IMR-90 (cell line): ENCODE measurements around the gene CEBPA. TPM values are rescaled to one million over a fixed set of nuclear protein-coding genes. Genes with fewer than 3 reads are reported as not detected.

Source experiments
- ATAC-seq: fragments of 200-7000 bp; cut with Tn5 transposase; 2 replicates; pipeline ENCODE4 v1.9.1; 2020; ENCODE audit warnings: low read depth, mild to moderate bottlenecking, moderate library complexity
- BruUV-seq: library from RNA; stranded (reverse); fragments of 400-500 nt; replicated peaks from 2 replicates; lab custom pipeline; 2021; lab: Mats Ljungman, UMichigan
- CTCF ChIA-PET: fragments of 300-600 bp; formaldehyde crosslinking; extraction: SDS; loops from one replicate; lab custom pipeline; 2021; ENCODE audit warnings: antibody characterized with exemption; lab: Yijun Ruan, JAX
- POLR2A ChIA-PET: fragments of 300-600 bp; sonication (Branson Sonifier 250); formaldehyde crosslinking; loops from one replicate; lab custom pipeline; 2022; ENCODE audit warnings: antibody characterized with exemption; ENCODE audit not compliant: unreplicated experiment; lab: Charles Lee
- DNase-seq: peaks from one replicate; pipeline ENCODE4 v3.0.0; 2013
- H2AFZ ChIP-seq: replicated peaks from 2 replicates; pipeline ENCODE3; 2013; ENCODE audit warnings: low read length, mild to moderate bottlenecking; ENCODE audit not compliant: poor library complexity
- H2AK5ac ChIP-seq: 2 replicates; pipeline ENCODE4 v1.6.1; 2013; ENCODE audit warnings: low read depth, low read length, inconsistent platforms
- H2AK9ac ChIP-seq: replicated peaks from 2 replicates; pipeline ENCODE3; 2013; ENCODE audit warnings: mild to moderate bottlenecking, low read depth, low read length, moderate library complexity; ENCODE audit not compliant: poor library complexity
- H2BK120ac ChIP-seq: 2 replicates; pipeline ENCODE4 v1.6.1; 2013; ENCODE audit warnings: low read depth, low read length, inconsistent platforms
- H2BK15ac ChIP-seq: 3 replicates; pipeline ENCODE4 v1.6.1; 2013; ENCODE audit warnings: low read depth, low read length, inconsistent platforms
- H2BK20ac ChIP-seq: 2 replicates; pipeline ENCODE4 v1.6.1; 2013; ENCODE audit warnings: low read depth, mild to moderate bottlenecking, inconsistent platforms, low read length, moderate library complexity
- H2BK5ac ChIP-seq: 2 replicates; pipeline ENCODE4 v1.6.1; 2013; ENCODE audit warnings: mild to moderate bottlenecking, low read depth, low read length, inconsistent platforms; ENCODE audit not compliant: poor library complexity, severe bottlenecking
- H3K14ac ChIP-seq: replicated peaks from 2 replicates; pipeline ENCODE4 v1.6.1; 2013; ENCODE audit warnings: low read depth, low read length, inconsistent platforms
- H3K18ac ChIP-seq: 2 replicates; pipeline ENCODE4 v1.6.1; 2013; ENCODE audit warnings: low read depth, low read length, control low read depth
- H3K23ac ChIP-seq: 2 replicates; pipeline ENCODE4 v1.6.1; 2013; ENCODE audit warnings: low read depth, low read length, inconsistent platforms
- H3K27ac ChIP-seq: 2 replicates; pipeline ENCODE4 v1.5.1; 2013; ENCODE audit warnings: mild to moderate bottlenecking, control low read depth, low read length; ENCODE audit not compliant: insufficient read depth
- H3K27me3 ChIP-seq: 2 replicates; pipeline ENCODE4 v1.6.1; 2013; ENCODE audit warnings: low read length; ENCODE audit not compliant: control insufficient read depth, insufficient read depth
- H3K36me3 ChIP-seq: 2 replicates; pipeline ENCODE4 v1.6.1; 2013; ENCODE audit warnings: low read length, mixed read lengths; ENCODE audit not compliant: control insufficient read depth, insufficient read depth
- H3K4ac ChIP-seq: 2 replicates; pipeline ENCODE4 v1.6.1; 2013; ENCODE audit warnings: low read depth, low read length, inconsistent platforms
- H3K4me1 ChIP-seq: 2 replicates; pipeline ENCODE4 v1.6.1; 2013; ENCODE audit warnings: low read length, mixed read lengths; ENCODE audit not compliant: control insufficient read depth, insufficient read depth
- H3K4me2 ChIP-seq: 2 replicates; pipeline ENCODE4 v1.6.1; 2013; ENCODE audit warnings: low read depth, mild to moderate bottlenecking, control low read depth, low read length, moderate library complexity
- H3K4me3 ChIP-seq: 2 replicates; pipeline ENCODE4 v1.5.1; 2013; ENCODE audit warnings: low read depth, mild to moderate bottlenecking, control low read depth, low read length, moderate library complexity; ENCODE audit not compliant: insufficient read depth
- H3K56ac ChIP-seq: 2 replicates; pipeline ENCODE4 v1.6.1; 2013; ENCODE audit warnings: low read length, inconsistent platforms; ENCODE audit not compliant: insufficient read depth; ENCODE audit errors: extremely low read depth
- H3K79me1 ChIP-seq, 2 experiments: 2 replicates each; pipeline ENCODE4 v1.6.1; 2013; ENCODE audit warnings: low read length in 2 of 2, inconsistent platforms in 1 of 2, low read depth in 1 of 2
- H3K9ac ChIP-seq: 2 replicates; pipeline ENCODE4 v1.6.1; 2013; ENCODE audit warnings: low read depth, low read length, control low read depth
- H3K9me1 ChIP-seq: 2 replicates; pipeline ENCODE4 v1.6.1; 2013; ENCODE audit warnings: low read length, inconsistent platforms; ENCODE audit not compliant: insufficient read depth
- H3K9me3 ChIP-seq: 2 replicates; pipeline ENCODE4 v1.6.1; 2013; ENCODE audit warnings: low read length; ENCODE audit not compliant: control insufficient read depth, insufficient read depth
- H4K20me1 ChIP-seq: 2 replicates; pipeline ENCODE4 v1.6.1; 2013; ENCODE audit warnings: low read length, inconsistent platforms; ENCODE audit not compliant: insufficient read depth
- H4K5ac ChIP-seq: 2 replicates; pipeline ENCODE4 v1.6.1; 2013; ENCODE audit warnings: mild to moderate bottlenecking, low read depth, low read length, control low read depth
- H4K8ac ChIP-seq, 2 experiments: 2 replicates each; pipeline ENCODE4 v1.6.1; 2013; ENCODE audit warnings: low read depth in 2 of 2, low read length in 2 of 2, control low read depth in 1 of 2, inconsistent platforms in 1 of 2
- H4K91ac ChIP-seq: 2 replicates; pipeline ENCODE4 v1.6.1; 2013; ENCODE audit warnings: low read depth, low read length, inconsistent platforms; ENCODE audit not compliant: insufficient read depth
- BHLHE40 ChIP-seq: fragments of 150-350 bp; IDR thresholded peaks from 2 replicates; pipeline ENCODE4 v1.6.1; 2016; ENCODE audit warnings: mild to moderate bottlenecking, low read depth, low read length
- CHD1 ChIP-seq: IDR thresholded peaks from 2 replicates; pipeline ENCODE4 v1.6.1; 2012; ENCODE audit warnings: low read depth, low read length, improper control_type of control experiment
- MXI1 ChIP-seq: IDR thresholded peaks from 2 replicates; pipeline ENCODE4 v1.6.1; 2012; ENCODE audit warnings: low read depth, mild to moderate bottlenecking, low read length, moderate library complexity, borderline replicate concordance
- NFE2L2 ChIP-seq: fragments of 150-350 bp; IDR thresholded peaks from 2 replicates; pipeline ENCODE4 v1.6.1; 2016; ENCODE audit warnings: low read depth, mild to moderate bottlenecking, low read length
- RAD21 ChIP-seq: IDR thresholded peaks from 2 replicates; pipeline ENCODE4 v1.6.1; 2012; ENCODE audit warnings: low read length, improper control_type of control experiment
- RFX5 ChIP-seq: IDR thresholded peaks from 2 replicates; pipeline ENCODE4 v1.8.0; 2012; ENCODE audit warnings: low read depth, mild to moderate bottlenecking, low read length, moderate library complexity
- WGBS, 2 experiments: methylation state at CpG; one replicate each; pipeline versions ENCODE4 v1.1.5 to v1.1.7; 2013; ENCODE audit warnings: missing lambda C conversion rate in 2 of 2; ENCODE audit not compliant: insufficient read length in 1 of 2; ENCODE audit errors: extremely low coverage in 2 of 2; 5-methylcytosine and 5-hydroxymethylcytosine counted together
- dilution Hi-C: fragments of 300-500 bp; cut with HindIII; formaldehyde crosslinking; loops from one replicate; pipeline ENCODE4 v1.14.3; 2018; ENCODE audit warnings: low sequenced_read_pairs; ENCODE audit not compliant: unreplicated experiment
- in situ Hi-C: fragments of 300-500 bp; cut with MboI; formaldehyde crosslinking; loops from 3 replicates; pipeline ENCODE4 v1.14.3; 2019; ENCODE audit warnings: low sequenced_read_pairs, inconsistent platforms, mixed read lengths
- intact Hi-C: fragments of 100-400 bp; cut with micrococcal nuclease; formaldehyde crosslinking; loops from 2 replicates; pipeline ENCODE4 v1.10.0; 2022
- polyA plus RNA-seq, 3 experiments: library from polyadenylated mRNA; depleted of rRNA; stranded (reverse); fragments of >200 nt; gene quantifications; 2 replicates each; pipeline ENCODE4 v1.2.3, GENCODE V29; 2012; ENCODE audit warnings: low replicate concordance in 1 of 3
- total RNA-seq: library from RNA; depleted of rRNA; stranded (reverse); fragments of >200 nt; gene quantifications from 2 replicates; pipeline ENCODE4 v1.2.3, GENCODE V29; 2012
- TF ChIP-seq, protein P1 (sequence below): conservative IDR thresholded peaks from 2 replicates; pipeline ENCODE4 v1.5.1; 2012; ENCODE audit warnings: mild to moderate bottlenecking, low read depth, low read length, improper control_type of control experiment
- TF ChIP-seq, protein P2 (sequence below): fragments of 150-350 bp; IDR thresholded peaks from 2 replicates; pipeline ENCODE4 v1.6.1; 2017; ENCODE audit warnings: mild to moderate bottlenecking, antibody characterized with exemption, low read length, low read depth

Gene CEBPA
- total and polyA plus RNA-seq, 2 of the 4 experiments (the other 2 are of a cell fraction), result under 0.01 to 0.09 TPM

DNA sequence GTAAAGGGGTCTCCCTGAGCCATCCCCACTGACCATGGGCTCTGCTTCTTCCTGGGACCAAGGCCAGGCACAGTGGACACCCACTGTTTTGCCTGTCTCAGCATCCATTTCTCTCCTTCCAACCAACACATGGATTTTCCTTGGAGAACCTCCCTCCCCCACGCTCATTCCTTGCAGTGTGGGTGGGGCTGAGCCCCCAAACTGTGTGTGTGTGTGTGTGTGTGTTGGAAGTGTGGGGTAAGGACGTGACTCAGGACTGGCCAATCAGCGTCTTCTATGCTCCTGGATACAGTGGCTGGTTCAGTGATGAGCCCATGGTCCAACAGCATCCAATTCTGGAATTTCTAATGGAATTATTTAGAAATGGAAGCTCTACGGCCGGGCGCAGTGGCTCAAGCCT lies 18.7 kb downstream of the CEBPA start:
- in situ Hi-C loops (no loop called here), dilution Hi-C loops (no loop called here), intact Hi-C loops (no loop called here)
- H2BK15ac ChIP-seq, result no peak overlapping the region
- H4K8ac ChIP-seq, result no peak overlapping the region
- BruUV-seq, result no TSS peak
- TF ChIP-seq BHLHE40, result no peak
- TF ChIP-seq, protein P1, sequence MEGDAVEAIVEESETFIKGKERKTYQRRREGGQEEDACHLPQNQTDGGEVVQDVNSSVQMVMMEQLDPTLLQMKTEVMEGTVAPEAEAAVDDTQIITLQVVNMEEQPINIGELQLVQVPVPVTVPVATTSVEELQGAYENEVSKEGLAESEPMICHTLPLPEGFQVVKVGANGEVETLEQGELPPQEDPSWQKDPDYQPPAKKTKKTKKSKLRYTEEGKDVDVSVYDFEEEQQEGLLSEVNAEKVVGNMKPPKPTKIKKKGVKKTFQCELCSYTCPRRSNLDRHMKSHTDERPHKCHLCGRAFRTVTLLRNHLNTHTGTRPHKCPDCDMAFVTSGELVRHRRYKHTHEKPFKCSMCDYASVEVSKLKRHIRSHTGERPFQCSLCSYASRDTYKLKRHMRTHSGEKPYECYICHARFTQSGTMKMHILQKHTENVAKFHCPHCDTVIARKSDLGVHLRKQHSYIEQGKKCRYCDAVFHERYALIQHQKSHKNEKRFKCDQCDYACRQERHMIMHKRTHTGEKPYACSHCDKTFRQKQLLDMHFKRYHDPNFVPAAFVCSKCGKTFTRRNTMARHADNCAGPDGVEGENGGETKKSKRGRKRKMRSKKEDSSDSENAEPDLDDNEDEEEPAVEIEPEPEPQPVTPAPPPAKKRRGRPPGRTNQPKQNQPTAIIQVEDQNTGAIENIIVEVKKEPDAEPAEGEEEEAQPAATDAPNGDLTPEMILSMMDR, result no peak
- TF ChIP-seq CHD1, result no peak
- TF ChIP-seq, protein P2, sequence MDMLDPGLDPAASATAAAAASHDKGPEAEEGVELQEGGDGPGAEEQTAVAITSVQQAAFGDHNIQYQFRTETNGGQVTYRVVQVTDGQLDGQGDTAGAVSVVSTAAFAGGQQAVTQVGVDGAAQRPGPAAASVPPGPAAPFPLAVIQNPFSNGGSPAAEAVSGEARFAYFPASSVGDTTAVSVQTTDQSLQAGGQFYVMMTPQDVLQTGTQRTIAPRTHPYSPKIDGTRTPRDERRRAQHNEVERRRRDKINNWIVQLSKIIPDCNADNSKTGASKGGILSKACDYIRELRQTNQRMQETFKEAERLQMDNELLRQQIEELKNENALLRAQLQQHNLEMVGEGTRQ, result no peak
- TF ChIP-seq NFE2L2, result no peak
- TF ChIP-seq MXI1, result no peak
- no peak for TF ChIP-seq RAD21
- no peak for TF ChIP-seq RFX5
- H2AK9ac ChIP-seq, result no peak overlapping the region
- ATAC-seq (no peak), DNase-seq (no peak)
- no peak overlapping the region for H2AFZ ChIP-seq
- H3K4me3 ChIP-seq, result no peak overlapping the region
- no peak overlapping the region for H3K56ac ChIP-seq
- no peak overlapping the region for H3K27ac ChIP-seq
- H4K5ac ChIP-seq, result no peak overlapping the region
- H4K20me1 ChIP-seq, result no peaks in the 10 kb centered on the region
- POLR2A ChIA-PET, result interaction anchor here (0.6 kb wide), 1 partner anchor 29 kb away, joined by 3 read pairs; no protein-coding TSS in a partner anchor
- no peak overlapping the region for H3K23ac ChIP-seq
- H3K79me1 ChIP-seq, result no peaks in the 10 kb centered on the region
- no peak overlapping the region for H2BK5ac ChIP-seq
- peaks cover 18% of the 10 kb centered on the region for H3K27me3 ChIP-seq
- no peak overlapping the region for H3K9ac ChIP-seq
- H2BK120ac ChIP-seq, result no peak overlapping the region
- H2AK5ac ChIP-seq, result no peak overlapping the region
- no peak overlapping the region for H3K14ac ChIP-seq
- H4K91ac ChIP-seq, result no peak overlapping the region
- CTCF ChIA-PET, result no interaction called here
- no peak overlapping the region for H3K4ac ChIP-seq
- no peak overlapping the region for H2BK20ac ChIP-seq
- no peak overlapping the region for H3K18ac ChIP-seq
- H3K9me3 ChIP-seq, result peaks cover 8% of the 10 kb centered on the region; the same call in 1 of the 2 replicates
- WGBS, 2 experiments, result 80% methylated on average over 2 of the region's 6 CpGs; no CpG with 5 or more reads in 1 of the 2 experiments
- H3K4me2 ChIP-seq, result no peak overlapping the region
- H3K4me1 ChIP-seq, result no peaks in the 10 kb centered on the region
- H3K9me1 ChIP-seq, result no peaks in the 10 kb centered on the region
- no peaks in the 10 kb centered on the region for H3K36me3 ChIP-seq
